ENCODE measurements around the gene EHMT2. TPM values are rescaled to one million over a fixed set of nuclear protein-coding genes. Genes with fewer than 3 reads are reported as not detected.

The EHMT2 gene
- total RNA-seq = 10 to 100 TPM; 13.8 to 72.4 (median 66.2) TPM

DNA sequence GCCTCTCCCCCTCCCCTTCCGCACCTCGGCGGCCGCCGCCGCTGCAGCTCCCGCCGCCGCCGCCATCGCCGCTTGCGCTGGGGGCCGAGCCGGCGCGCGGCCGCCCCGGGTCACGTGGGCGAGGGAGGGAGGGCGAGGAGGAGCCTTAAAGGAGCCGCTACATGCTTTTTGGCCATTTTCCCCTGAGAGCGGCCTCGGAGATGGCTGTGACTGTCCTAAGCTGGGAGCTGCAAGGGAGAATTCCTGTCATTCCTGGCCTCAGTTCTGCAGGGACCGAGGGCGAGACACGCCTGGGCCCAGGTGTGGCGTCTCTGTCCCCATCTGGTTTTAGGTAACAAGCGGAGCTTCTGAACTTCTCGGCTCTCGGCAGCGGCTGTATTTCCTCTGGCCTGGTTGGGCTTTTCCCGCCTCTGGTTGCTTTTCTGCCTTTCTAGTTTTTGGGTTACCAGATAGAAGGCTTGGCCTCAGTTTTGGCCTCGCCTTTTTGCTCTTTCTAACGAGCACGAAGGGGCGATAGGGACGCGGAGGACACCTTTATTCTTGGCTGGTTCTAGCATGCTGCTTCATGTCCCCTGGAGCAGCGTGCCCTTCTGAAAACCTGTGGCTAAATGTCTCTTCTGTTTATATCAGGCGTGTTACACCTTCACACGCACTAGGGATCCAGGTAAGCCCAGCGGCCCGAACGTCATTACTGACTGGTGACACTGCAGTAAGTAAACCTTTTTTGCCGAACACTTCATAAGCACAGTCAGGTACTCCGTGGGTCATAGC is at the start of gene EHMT2:
Gene EHMT2 (minus strand): TSS at position 87 of the 771 bp plus-strand sequence. CDS start 21 bp downstream, at position 66.
- no peaks in the 10 kb centered on the region for H3K27me3 ChIP-seq
- intact Hi-C loops (cut with DNase I; ENCODE audit: low total_unique reads) = no loop called here
- DNase-seq = peak; percentile 81 to 86
- H3K36me3 ChIP-seq = no peaks in the 10 kb centered on the region
- H3K9me3 ChIP-seq = no peaks in the 10 kb centered on the region
- peak within 1 kb of the TSS; percentile 84 to 97 for H3K27ac ChIP-seq
- TF ChIP-seq CTCF (IDR thresholded peaks at IDR 0.05) (peak in 3 of 4 experiments; percentile 23 to 70 (median 59)), POLR2A (IDR thresholded peaks at IDR 0.05) (peak; percentile 77 to 79)
- peak within 1 kb of the TSS; percentile 63 to 94 for H3K4me3 ChIP-seq
- H3K4me1 ChIP-seq = peaks cover 0 to 7% of the 10 kb centered on the region in 2 donors

DNA sequence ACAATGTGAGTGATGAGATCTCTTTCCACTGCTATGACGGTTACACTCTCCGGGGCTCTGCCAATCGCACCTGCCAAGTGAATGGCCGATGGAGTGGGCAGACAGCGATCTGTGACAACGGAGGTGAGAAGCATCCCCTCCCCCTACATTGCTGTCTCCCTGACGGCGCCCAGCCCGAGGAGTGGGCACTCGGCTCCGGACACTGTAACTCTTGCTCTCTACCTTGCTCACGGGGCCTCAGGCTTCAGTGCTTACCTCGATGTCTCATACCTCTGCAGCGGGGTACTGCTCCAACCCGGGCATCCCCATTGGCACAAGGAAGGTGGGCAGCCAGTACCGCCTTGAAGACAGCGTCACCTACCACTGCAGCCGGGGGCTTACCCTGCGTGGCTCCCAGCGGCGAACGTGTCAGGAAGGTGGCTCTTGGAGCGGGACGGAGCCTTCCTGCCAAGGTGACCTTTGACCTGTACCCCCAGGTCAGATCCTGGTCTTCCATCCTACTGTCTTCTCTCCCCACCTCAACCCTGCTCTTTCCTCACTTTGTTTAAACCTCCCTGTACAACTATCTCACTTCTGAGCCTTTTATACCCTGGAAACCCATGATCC is 49.7 kb upstream of the EHMT2 start:
- Histone ChIP-seq H3K27ac (peak overlapping the region in 1 of 2 donors; percentile 84), H3K4me3 (no peak overlapping the region), H3K4me1 (no peaks in the 10 kb centered on the region), H3K36me3 (no peaks in the 10 kb centered on the region), H3K27me3 (no peaks in the 10 kb centered on the region), H3K9me3 (no peaks in the 10 kb centered on the region)
- TF ChIP-seq POLR2A (IDR thresholded peaks at IDR 0.05) = no peak
- TF ChIP-seq CTCF (IDR thresholded peaks at IDR 0.05) = no peak
- intact Hi-C loops (cut with DNase I; ENCODE audit: low total_unique reads) = no loop called here
- DNase-seq = no peak

- Histone ChIP-seq H3K4me3 (no peak overlapping the region), H3K36me3 (no peaks in the 10 kb centered on the region), H3K4me1 (no peaks in the 10 kb centered on the region), H3K9me3 (no peaks in the 10 kb centered on the region), H3K27me3 (no peaks in the 10 kb centered on the region), H3K27ac (peak overlapping the region; percentile 84 to 87)
- intact Hi-C loops (cut with DNase I; ENCODE audit: low total_unique reads) = no loop called here
- no peak for DNase-seq
- TF ChIP-seq POLR2A (IDR thresholded peaks at IDR 0.05) (no peak), CTCF (IDR thresholded peaks at IDR 0.05) (no peak)
Measured at GRCh38 chr6:31946370-31946885, 48.9 kb upstream of the EHMT2 start.

DNA sequence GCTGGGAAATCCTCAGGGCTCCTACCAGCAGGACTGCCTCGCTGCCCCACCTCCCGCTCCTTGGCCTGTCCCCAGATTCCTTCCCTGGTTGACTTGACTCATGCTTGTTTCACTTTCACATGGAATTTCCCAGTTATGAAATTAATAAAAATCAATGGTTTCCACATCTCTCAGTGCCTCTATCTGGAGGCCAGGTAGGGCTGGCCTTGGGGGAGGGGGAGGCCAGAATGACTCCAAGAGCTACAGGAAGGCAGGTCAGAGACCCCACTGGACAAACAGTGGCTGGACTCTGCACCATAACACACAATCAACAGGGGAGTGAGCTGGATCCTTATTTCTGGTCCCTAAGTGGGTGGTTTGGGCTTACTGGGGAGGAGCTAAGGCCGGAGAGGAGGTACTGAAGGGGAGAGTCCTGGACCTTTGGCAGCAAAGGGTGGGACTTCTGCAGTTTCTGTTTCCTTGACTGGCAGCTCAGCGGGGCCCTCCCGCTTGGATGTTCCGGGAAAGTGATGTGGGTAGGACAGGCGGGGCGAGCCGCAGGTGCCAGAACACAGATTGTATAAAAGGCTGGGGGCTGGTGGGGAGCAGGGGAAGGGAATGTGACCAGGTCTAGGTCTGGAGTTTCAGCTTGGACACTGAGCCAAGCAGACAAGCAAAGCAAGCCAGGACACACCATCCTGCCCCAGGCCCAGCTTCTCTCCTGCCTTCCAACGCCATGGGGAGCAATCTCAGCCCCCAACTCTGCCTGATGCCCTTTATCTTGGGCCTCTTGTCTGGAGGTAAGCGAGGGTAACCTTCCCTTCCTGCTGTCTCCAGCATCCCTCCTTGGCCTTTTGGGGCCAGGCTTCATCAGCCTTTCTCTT is 48.2 kb upstream of the EHMT2 start, which contains the start of gene CFB:
Gene CFB (plus strand): TSS at position 589 of the 863 bp plus-strand sequence. CDS start 127 bp downstream, at position 716.
- intact Hi-C loops (cut with DNase I; ENCODE audit: low total_unique reads) = no loop called here
- Histone ChIP-seq H3K27ac (peak within 1 kb of the TSS; percentile 84 to 87), H3K4me3 (peak within 1 kb of the TSS in 1 of 2 donors; percentile 6), H3K4me1 (no peaks in the 10 kb centered on the region), H3K36me3 (no peaks in the 10 kb centered on the region), H3K27me3 (no peaks in the 10 kb centered on the region), H3K9me3 (no peaks in the 10 kb centered on the region)
- DNase-seq = peak; percentile 82 to 84
- TF ChIP-seq POLR2A (IDR thresholded peaks at IDR 0.05) (peak; percentile 33 to 40), CTCF (IDR thresholded peaks at IDR 0.05) (no peak)
